Loucy (cell line): ENCODE results near the gene SCFD2.

Experiments used
- H2AFZ ChIP-seq: fragments of 200-600 bp; sonication (generic); 2 replicates; pipeline ENCODE4 v1.6.0; 2016; ENCODE audit warnings: antibody characterized with exemption, mild to moderate bottlenecking, low read length, moderate library complexity
- H3F3A ChIP-seq: fragments of 200-600 bp; 2 replicates; pipeline ENCODE4 v1.6.0; 2016; ENCODE audit warnings: antibody characterized with exemption, low read depth, mild to moderate bottlenecking
- H3K27me3 ChIP-seq: fragments of 200-600 bp; sonication (generic); 2 replicates; pipeline ENCODE4 v1.6.1; 2014; ENCODE audit warnings: low read length, mild to moderate bottlenecking; ENCODE audit not compliant: insufficient read depth, poor library complexity, severe bottlenecking
- H3K36me3 ChIP-seq: fragments of 200-600 bp; sonication (generic); 2 replicates; pipeline ENCODE4 v1.6.1; 2016; ENCODE audit warnings: low read length; ENCODE audit not compliant: insufficient read depth
- H3K4me1 ChIP-seq: fragments of 200-600 bp; sonication (generic); 2 replicates; pipeline ENCODE4 v1.5.1; 2014; ENCODE audit warnings: low read length, mild to moderate bottlenecking; ENCODE audit not compliant: insufficient read depth, poor library complexity, severe bottlenecking
- H3K4me2 ChIP-seq: fragments of 200-600 bp; sonication (generic); 2 replicates; pipeline ENCODE4 v1.6.0; 2014; ENCODE audit warnings: antibody characterized with exemption, low read length, low read depth, mild to moderate bottlenecking; ENCODE audit not compliant: poor library complexity, severe bottlenecking
- H3K4me3 ChIP-seq: fragments of 200-600 bp; sonication (generic); 2 replicates; pipeline ENCODE4 v1.5.1; 2014; ENCODE audit warnings: low read length, mild to moderate bottlenecking, mixed read lengths; ENCODE audit not compliant: poor library complexity, severe bottlenecking
- H3K79me2 ChIP-seq: fragments of 200-600 bp; sonication (generic); 2 replicates; pipeline ENCODE4 v1.6.1; 2014; ENCODE audit warnings: low read length; ENCODE audit not compliant: insufficient read depth
- H3K9ac ChIP-seq: fragments of 200-600 bp; sonication (generic); 2 replicates; pipeline ENCODE4 v1.6.0; 2014; ENCODE audit warnings: mild to moderate bottlenecking, low read depth, low read length, moderate library complexity; ENCODE audit not compliant: poor library complexity, severe bottlenecking
- H3K9me2 ChIP-seq: fragments of 200-600 bp; sonication (generic); replicated peaks from 2 replicates; pipeline ENCODE4 v1.6.1; 2016; ENCODE audit warnings: low read depth, low read length, mixed read lengths
- H3K9me3 ChIP-seq: fragments of 200-600 bp; sonication (generic); 2 replicates; pipeline ENCODE4 v1.6.1; 2014; ENCODE audit warnings: mild to moderate bottlenecking, antibody characterized with exemption, low read length, low read depth; ENCODE audit not compliant: insufficient read depth
- H4K20me1 ChIP-seq: fragments of 200-600 bp; sonication (generic); 2 replicates; pipeline ENCODE4 v1.6.0; 2014; ENCODE audit warnings: antibody characterized with exemption, low read length, mild to moderate bottlenecking; ENCODE audit not compliant: insufficient read depth, poor library complexity, severe bottlenecking
- CTCF ChIP-seq: fragments of 200-600 bp; sonication (generic); conservative IDR thresholded peaks from 2 replicates; pipeline ENCODE4 v1.5.1; 2014; ENCODE audit warnings: mild to moderate bottlenecking, antibody characterized with exemption, low read length
- EZH2phosphoT487 ChIP-seq: fragments of 200-600 bp; IDR thresholded peaks from 2 replicates; pipeline ENCODE4 v1.6.1; 2018; ENCODE audit warnings: antibody characterized with exemption, mild to moderate bottlenecking, moderate library complexity, borderline replicate concordance

The SCFD2 gene

GRCh38 chr4:52907510-52907909, 458.4 kb downstream of the SCFD2 start:
- no peak overlapping the region for H3K9ac ChIP-seq
- no peak for TF ChIP-seq EZH2phosphoT487
- no peak for TF ChIP-seq CTCF
- no peak overlapping the region for H3K4me2 ChIP-seq
- no peaks in the 10 kb centered on the region for H4K20me1 ChIP-seq
- H3K79me2 ChIP-seq: no peaks in the 10 kb centered on the region
- H3F3A ChIP-seq: no peaks in the 10 kb centered on the region
- H3K4me1 ChIP-seq: no peaks in the 10 kb centered on the region
- H3K9me3 ChIP-seq: no peaks in the 10 kb centered on the region
- H3K9me2 ChIP-seq: no peaks in the 10 kb centered on the region
- no peaks in the 10 kb centered on the region for H3K36me3 ChIP-seq
- H3K27me3 ChIP-seq: no peaks in the 10 kb centered on the region
- H3K4me3 ChIP-seq: no peak overlapping the region
- H2AFZ ChIP-seq: no peak overlapping the region

GRCh38 chr4:52904421-52904820, 461.4 kb downstream of the SCFD2 start:
- H3F3A ChIP-seq: no peaks in the 10 kb centered on the region

GRCh38 chr4:52903273-52903672, 462.6 kb downstream of the SCFD2 start:
- Histone ChIP-seq H3K27me3 (no peaks in the 10 kb centered on the region), H2AFZ (no peak overlapping the region), H3K4me3 (no peak overlapping the region), H3K9ac (no peak overlapping the region), H4K20me1 (no peaks in the 10 kb centered on the region), H3K9me2 (no peaks in the 10 kb centered on the region), H3K4me1 (no peaks in the 10 kb centered on the region), H3F3A (no peaks in the 10 kb centered on the region), H3K36me3 (no peaks in the 10 kb centered on the region), H3K4me2 (no peak overlapping the region), H3K9me3 (no peaks in the 10 kb centered on the region), H3K79me2 (no peaks in the 10 kb centered on the region)
- TF ChIP-seq EZH2phosphoT487: no peak
- no peak for TF ChIP-seq CTCF

More at GRCh38 chr4:52904421-52904820, 461.4 kb downstream of the SCFD2 start:
- Histone ChIP-seq H3K4me2 (no peak overlapping the region), H3K9me2 (no peaks in the 10 kb centered on the region), H3K9me3 (no peaks in the 10 kb centered on the region), H3K79me2 (no peaks in the 10 kb centered on the region), H3K4me1 (no peaks in the 10 kb centered on the region), H3K27me3 (no peaks in the 10 kb centered on the region), H3K4me3 (no peak overlapping the region), H2AFZ (no peak overlapping the region), H3K9ac (no peak overlapping the region), H3K36me3 (no peaks in the 10 kb centered on the region), H4K20me1 (no peaks in the 10 kb centered on the region)
- TF ChIP-seq CTCF (no peak), EZH2phosphoT487 (no peak)
